OCI-LY3 (cell line): ENCODE measurements around the gene STT3B.

Experiments used
- EZH2phosphoT487 ChIP-seq: fragments of 200-600 bp; shearing (Covaris generic); IDR thresholded peaks from 2 replicates; pipeline ENCODE4 v1.6.1; 2018; ENCODE audit warnings: antibody characterized with exemption, mixed run types, low read depth
- TF ChIP-seq, protein P1 (sequence below): fragments of 200-600, 300-600 bp; sonication (generic); IDR thresholded peaks from 2 replicates; pipeline ENCODE4 v1.5.1; 2014; ENCODE audit warnings: antibody characterized with exemption, low read length, low read depth

DNA sequence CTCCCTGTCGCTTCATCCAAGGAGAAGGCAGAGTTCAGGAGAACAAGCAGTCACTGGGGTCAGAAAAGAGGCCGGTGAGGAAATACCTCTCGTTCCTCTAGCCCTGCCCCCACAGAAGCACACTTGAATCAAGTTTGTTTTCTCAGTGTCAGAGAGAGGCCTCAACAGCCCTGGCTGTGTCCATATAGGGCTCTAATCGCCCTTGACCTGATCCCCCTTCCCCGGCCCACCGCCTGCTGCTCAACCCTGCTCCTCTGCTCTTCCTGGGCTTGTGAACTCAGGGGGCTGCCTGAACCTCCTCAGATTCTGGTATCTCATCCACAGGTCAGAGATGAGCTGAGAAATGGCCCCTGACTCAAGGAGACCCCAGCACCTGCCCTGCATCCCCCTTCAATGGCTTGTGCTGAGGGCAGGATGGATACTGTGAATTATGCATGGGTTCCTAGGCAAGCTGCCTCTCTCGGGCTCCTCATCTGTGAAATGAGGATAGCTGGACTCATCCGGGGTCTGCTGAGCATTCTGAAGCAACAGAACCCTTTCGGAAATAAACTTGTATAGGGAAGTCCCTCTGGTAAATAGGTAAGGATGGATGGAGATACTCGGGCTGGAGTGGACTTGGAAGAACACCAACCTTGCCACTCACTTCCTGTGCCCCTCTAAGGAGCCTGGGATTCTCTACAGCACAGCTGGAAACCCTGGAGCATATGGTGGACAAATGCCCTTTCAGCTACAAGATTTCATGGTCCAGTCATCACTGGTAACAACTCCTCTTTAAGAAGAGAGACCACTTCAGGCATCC lies 147.5 kb downstream of the STT3B start:
- TF ChIP-seq, protein P1, sequence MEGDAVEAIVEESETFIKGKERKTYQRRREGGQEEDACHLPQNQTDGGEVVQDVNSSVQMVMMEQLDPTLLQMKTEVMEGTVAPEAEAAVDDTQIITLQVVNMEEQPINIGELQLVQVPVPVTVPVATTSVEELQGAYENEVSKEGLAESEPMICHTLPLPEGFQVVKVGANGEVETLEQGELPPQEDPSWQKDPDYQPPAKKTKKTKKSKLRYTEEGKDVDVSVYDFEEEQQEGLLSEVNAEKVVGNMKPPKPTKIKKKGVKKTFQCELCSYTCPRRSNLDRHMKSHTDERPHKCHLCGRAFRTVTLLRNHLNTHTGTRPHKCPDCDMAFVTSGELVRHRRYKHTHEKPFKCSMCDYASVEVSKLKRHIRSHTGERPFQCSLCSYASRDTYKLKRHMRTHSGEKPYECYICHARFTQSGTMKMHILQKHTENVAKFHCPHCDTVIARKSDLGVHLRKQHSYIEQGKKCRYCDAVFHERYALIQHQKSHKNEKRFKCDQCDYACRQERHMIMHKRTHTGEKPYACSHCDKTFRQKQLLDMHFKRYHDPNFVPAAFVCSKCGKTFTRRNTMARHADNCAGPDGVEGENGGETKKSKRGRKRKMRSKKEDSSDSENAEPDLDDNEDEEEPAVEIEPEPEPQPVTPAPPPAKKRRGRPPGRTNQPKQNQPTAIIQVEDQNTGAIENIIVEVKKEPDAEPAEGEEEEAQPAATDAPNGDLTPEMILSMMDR: no peak
- no peak for TF ChIP-seq EZH2phosphoT487
